Tibial nerve (tissue), 4 donors: ENCODE results near the gene UTY. TPM values are rescaled to one million over a fixed set of nuclear protein-coding genes. Genes with fewer than 3 reads are reported as not detected.

ENCODE experiments used
- DNase-seq, 2 donors: peaks; one replicate each; pipeline ENCODE4 v3.0.0-alpha.2; 2019; ENCODE audit warnings: low spot score in 2 of 2
- H3K27ac ChIP-seq, 4 donors: fragments of 200-600 bp; sonication (generic) in 3 of 4; one replicate each; pipeline ENCODE4 v1.5.1; 2017 to 2019; ENCODE audit warnings: mild to moderate bottlenecking in 1 of 4
- H3K27me3 ChIP-seq, 2 donors: fragments of 200-600 bp; sonication (generic) in 1 of 2; one replicate each; pipeline versions ENCODE4 v1.5.1 to v1.6.0; 2017 to 2019
- H3K36me3 ChIP-seq, 3 donors: fragments of 200-600 bp; sonication (generic); one replicate each; pipeline ENCODE4 v1.5.1; 2018 to 2019
- H3K4me1 ChIP-seq, 4 donors: fragments of 200-600 bp; sonication (generic) in 3 of 4; one replicate each; pipeline ENCODE4 v1.5.1; 2017 to 2019
- H3K4me3 ChIP-seq, 4 donors: fragments of 200-600 bp; sonication (generic) in 3 of 4; one replicate each; pipeline ENCODE4 v1.5.1; 2017 to 2019; ENCODE audit warnings: mild to moderate bottlenecking in 1 of 4, moderate library complexity in 1 of 4
- H3K9me3 ChIP-seq, 4 donors: fragments of 200-600 bp; sonication (generic) in 3 of 4; one replicate each; pipeline ENCODE4 v1.5.1; 2017 to 2019
- CTCF ChIP-seq, 5 experiments: fragments of 200-600 bp in 3 of 5; fragments of 450-650 bp in 2 of 5; sonication (generic) in 3 of 5; IDR thresholded peaks; one replicate each; pipeline ENCODE4 v1.5.1; 2016 to 2019; ENCODE audit warnings: antibody characterized with exemption in 5 of 5, mild to moderate bottlenecking in 3 of 5, moderate library complexity in 2 of 5
- EP300 ChIP-seq, 2 donors: sonication (generic); formaldehyde crosslinking; IDR thresholded peaks; one replicate each; pipeline ENCODE4 v1.6.1; 2017; ENCODE audit warnings: antibody characterized with exemption in 2 of 2, mild to moderate bottlenecking in 1 of 2
- POLR2A ChIP-seq, 2 donors: fragments of 450-650 bp; IDR thresholded peaks; one replicate each; pipeline ENCODE4 v1.6.1; 2017; ENCODE audit warnings: antibody characterized with exemption in 2 of 2, mild to moderate bottlenecking in 2 of 2, moderate library complexity in 2 of 2
- WGBS, 2 donors: methylation state at CpG; one replicate each; pipeline ENCODE4 v1.1.5; 2018; 5-methylcytosine and 5-hydroxymethylcytosine counted together
- total RNA-seq, 4 donors: library from RNA; depleted of rRNA; stranded (reverse); fragments of >200 nt; gene quantifications; one replicate each; pipeline ENCODE4 v1.1.0, GENCODE V29; 2016

Gene UTY
- total RNA-seq, 4 donors from 2014 or later: 0.60 to 53.0 (median 52.9) TPM; not detected in 1

- WGBS, 2 donors: 75% methylated on average over 1 of the region's 1 CpG; no CpG with 5 or more reads in 1 of the 2 donors
- no peak for DNase-seq
- Histone ChIP-seq H3K9me3 (no peaks in the 10 kb centered on the region), H3K27me3 (no peaks in the 10 kb centered on the region), H3K36me3 (no peaks in the 10 kb centered on the region), H3K27ac (no peak overlapping the region), H3K4me1 (no peaks in the 10 kb centered on the region), H3K4me3 (no peak overlapping the region)
- no peak for TF ChIP-seq POLR2A (IDR thresholded peaks at IDR 0.05)
- TF ChIP-seq CTCF (IDR thresholded peaks at IDR 0.05): no peak
- TF ChIP-seq EP300 (IDR thresholded peaks at IDR 0.05): no peak
Observed at GRCh38 chrY:13488738-13489137, 8.9 kb upstream of the UTY start.

- H3K4me1 ChIP-seq: peaks cover 0 to 14% (median 0%) of the 10 kb centered on the region in 4 donors
- peak in 1 of 2 donors; percentile 16 for DNase-seq
- peak overlapping the region in 2 of 4 donors; percentile 65 to 68 for H3K4me3 ChIP-seq
- 0% methylated on average over 32 of the region's 34 CpGs; no CpG with 5 or more reads in 1 of the 2 donors for WGBS, 2 donors
- H3K36me3 ChIP-seq: no peaks in the 10 kb centered on the region
- no peak for TF ChIP-seq POLR2A (IDR thresholded peaks at IDR 0.05)
- no peak for TF ChIP-seq CTCF (IDR thresholded peaks at IDR 0.05)
- no peak for TF ChIP-seq EP300 (IDR thresholded peaks at IDR 0.05)
- no peaks in the 10 kb centered on the region for H3K27me3 ChIP-seq
- H3K9me3 ChIP-seq: no peaks in the 10 kb centered on the region
- peak overlapping the region in 2 of 4 donors; percentile 95 to 96 for H3K27ac ChIP-seq
Observed at GRCh38 chrY:13479121-13479711, 617 bp downstream of the UTY start.

GRCh38 chrY:13478126-13478785, 1.6 kb downstream of the UTY start:
- peak overlapping the region in 2 of 4 donors; percentile 65 to 68 for H3K4me3 ChIP-seq
- TF ChIP-seq POLR2A (IDR thresholded peaks at IDR 0.05) (no peak), CTCF (IDR thresholded peaks at IDR 0.05) (no peak), EP300 (IDR thresholded peaks at IDR 0.05) (no peak)
- no peaks in the 10 kb centered on the region for H3K9me3 ChIP-seq

GRCh38 chrY:13474997-13475396, 4.8 kb downstream of the UTY start:
- H3K4me3 ChIP-seq: no peak overlapping the region
- no peaks in the 10 kb centered on the region for H3K9me3 ChIP-seq
- 27% methylated on average over 2 of the region's 2 CpGs; no CpG with 5 or more reads in 1 of the 2 donors for WGBS, 2 donors
- H3K4me1 ChIP-seq: peaks cover 0 to 14% (median 0%) of the 10 kb centered on the region in 4 donors
- DNase-seq: no peak
- TF ChIP-seq EP300 (IDR thresholded peaks at IDR 0.05) (no peak), CTCF (IDR thresholded peaks at IDR 0.05) (no peak), POLR2A (IDR thresholded peaks at IDR 0.05) (no peak)
- no peaks in the 10 kb centered on the region for H3K36me3 ChIP-seq
- no peak overlapping the region for H3K27ac ChIP-seq
- no peaks in the 10 kb centered on the region for H3K27me3 ChIP-seq

More at GRCh38 chrY:13478126-13478785, 1.6 kb downstream of the UTY start:
- peak in 1 of 2 donors; percentile 52 for DNase-seq
- WGBS, 2 donors: 0% methylated on average over 15 of the region's 15 CpGs; no CpG with 5 or more reads in 1 of the 2 donors
- H3K4me1 ChIP-seq: peaks cover 0 to 14% (median 0%) of the 10 kb centered on the region in 4 donors
- no peaks in the 10 kb centered on the region for H3K36me3 ChIP-seq
- H3K27ac ChIP-seq: peak overlapping the region in 2 of 4 donors; percentile 95 to 96
- H3K27me3 ChIP-seq: no peaks in the 10 kb centered on the region

GRCh38 chrY:13451572-13451971, 28.3 kb downstream of the UTY start:
- 81% methylated on average over 3 of the region's 3 CpGs; no CpG with 5 or more reads in 1 of the 2 donors for WGBS, 2 donors
- no peak overlapping the region for H3K27ac ChIP-seq
- H3K4me3 ChIP-seq: no peak overlapping the region
- H3K27me3 ChIP-seq: no peaks in the 10 kb centered on the region
- no peak for DNase-seq
- H3K36me3 ChIP-seq: peaks cover 0 to 4% (median 0%) of the 10 kb centered on the region in 3 donors
- TF ChIP-seq CTCF (IDR thresholded peaks at IDR 0.05): no peak
- no peak for TF ChIP-seq POLR2A (IDR thresholded peaks at IDR 0.05)
- TF ChIP-seq EP300 (IDR thresholded peaks at IDR 0.05): no peak
- H3K9me3 ChIP-seq: no peaks in the 10 kb centered on the region
- H3K4me1 ChIP-seq: no peaks in the 10 kb centered on the region
